Naive thymus-derived CD8-positive, alpha-beta T cell (primary cell): ENCODE measurements around the gene BPTF. TPM values are rescaled to one million over a fixed set of nuclear protein-coding genes. Genes with fewer than 3 reads are reported as not detected.
"Not testable (repeated sequence)": the region's sequence is repeated elsewhere in the genome, so short reads cannot be mapped to it uniquely, and the experiment has no call there.

Source experiments
- ATAC-seq, 2 donors: fragments of 150-1000 bp; cut with Tn5 transposase in 1 of 2; sonication (Bioruptor Pico), chemical (Tn5 transposase) in 1 of 2; 1 replicate in 1 of 2; 2 replicates in 1 of 2; pipeline ENCODE4 v1.10.0; 2021; ENCODE audit warnings: mild to moderate bottlenecking in 2 of 2, moderate library complexity in 2 of 2
- POLR2A ChIA-PET: fragments of 350-600 bp; sonication (Branson Sonifier 250); formaldehyde crosslinking; loops from one replicate; lab custom pipeline; 2021; ENCODE audit warnings: antibody characterized with exemption; lab: Charles Lee
- DNase-seq, 10 donors: peaks; one replicate each; pipeline versions ENCODE4 v3.0.0 to v3.0.0-alpha.2; 2020 to 2022
- H3K27ac Mint-ChIP-seq, 10 donors: one replicate each; pipeline ENCODE4 v1.8.0; 2020 to 2022; ENCODE audit warnings: mild to moderate bottlenecking in 10 of 10, mixed read lengths in 10 of 10, moderate library complexity in 4 of 10, inconsistent platforms in 1 of 10
- H3K27me3 Mint-ChIP-seq, 5 donors: one replicate each; pipeline ENCODE4 v1.8.0; 2021 to 2022; ENCODE audit warnings: mixed read lengths in 5 of 5
- H3K36me3 Mint-ChIP-seq, 3 donors: one replicate each; pipeline ENCODE4 v1.8.0; 2020 to 2022; ENCODE audit warnings: mixed read lengths in 3 of 3, mild to moderate bottlenecking in 2 of 3, inconsistent platforms in 1 of 3
- H3K4me1 Mint-ChIP-seq, 4 donors: one replicate each; pipeline ENCODE4 v1.8.0; 2021 to 2022; ENCODE audit warnings: mixed read lengths in 4 of 4
- H3K4me3 Mint-ChIP-seq, 10 donors: one replicate each; pipeline ENCODE4 v1.8.0; 2020 to 2022; ENCODE audit warnings: mild to moderate bottlenecking in 10 of 10, mixed read lengths in 10 of 10, moderate library complexity in 6 of 10, inconsistent platforms in 1 of 10
- H3K9me3 Mint-ChIP-seq, 9 donors: one replicate each; pipeline ENCODE4 v1.8.0; 2020 to 2022; ENCODE audit warnings: mixed read lengths in 9 of 9, mild to moderate bottlenecking in 3 of 9, inconsistent platforms in 1 of 9, moderate library complexity in 1 of 9
- polyA plus RNA-seq, 3 donors: library from polyadenylated mRNA; unstranded; fragments of 300-500 nt; fragmentation: Illumina TruSeq; gene quantifications; one replicate each; pipeline ENCODE4 v1.2.3, GENCODE V29; 2021
- total RNA-seq, 8 experiments: library from RNA in 2 of 8; stranded (reverse) in 2 of 8; gene quantifications; one replicate each; pipeline ENCODE4 v1.2.3 and lab custom pipeline; 2021 to 2026

The BPTF gene
- total and polyA plus RNA-seq, 5 experiments from 2014 or later, result 9.9 to 194 (median 18.8) TPM

DNA sequence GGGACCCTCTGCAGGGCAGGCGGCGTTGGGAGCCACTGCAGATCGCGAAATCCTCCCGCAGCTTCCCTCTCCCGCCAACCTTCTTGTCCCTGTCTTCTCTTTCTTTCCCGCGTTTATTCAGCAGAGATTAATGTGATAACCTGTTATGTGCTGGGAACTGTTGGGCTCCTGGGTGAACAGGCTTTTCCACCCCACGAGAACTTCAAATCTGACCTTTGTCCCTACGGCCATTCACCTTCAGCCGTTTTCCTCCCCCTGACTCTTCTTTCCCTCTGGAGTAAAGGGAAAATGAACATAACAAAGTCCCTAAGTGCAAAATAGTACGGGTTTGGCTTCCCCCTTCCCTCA lies 195.1 kb downstream of the BPTF start:
- peak overlapping the region; percentile 77 to 95 (median 87) for H3K4me3 Mint-ChIP-seq
- H3K27ac Mint-ChIP-seq, result peak overlapping the region; percentile 85 to 100 (median 89)
- ATAC-seq (no peak), DNase-seq (no peak)
- peaks cover 14 to 24% (median 17%) of the 10 kb centered on the region in 4 donors for H3K4me1 Mint-ChIP-seq
- H3K27me3 Mint-ChIP-seq, result peaks cover 0 to 3% (median 0%) of the 10 kb centered on the region in 5 donors
- H3K9me3 Mint-ChIP-seq, result peaks cover 0 to 5% (median 0%) of the 10 kb centered on the region in 9 donors
- H3K36me3 Mint-ChIP-seq, result peaks cover 0 to 3% (median 2%) of the 10 kb centered on the region in 3 donors
- POLR2A ChIA-PET, result interaction anchor here (0.5 to 2.7 kb wide), 10 partner anchors 10 to 272 kb away, joined by 3 to 13 read pairs (median 4); partner anchors contain the start of genes C17orf58 and KPNA2

DNA sequence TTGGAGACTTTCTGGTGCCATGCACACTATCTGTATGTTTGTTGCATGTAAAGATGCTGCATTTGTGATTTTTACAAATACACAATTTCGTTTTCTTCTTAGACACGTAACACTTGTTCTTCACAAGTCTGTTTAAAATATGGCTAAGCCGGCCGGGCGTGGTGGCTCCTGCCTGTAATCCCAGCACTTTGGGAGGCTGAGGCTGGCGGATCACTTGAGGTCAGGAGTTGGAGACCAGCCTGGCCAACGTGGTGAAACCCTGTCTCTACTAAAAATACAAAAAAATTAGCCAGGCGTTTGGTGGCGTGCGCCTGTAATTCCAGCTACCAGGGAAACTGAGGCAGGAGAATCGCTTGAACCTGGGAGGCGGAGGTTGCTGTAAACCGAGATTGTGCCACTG lies 195.5 kb downstream of the BPTF start:
- POLR2A ChIA-PET, result interaction anchor here (0.5 to 2.7 kb wide), 6 partner anchors 9 to 272 kb away, joined by 3 to 13 read pairs (median 4); partner anchors contain the start of gene C17orf58
- DNase-seq, result peak in 1 of 10 donors; percentile 19
- H3K9me3 Mint-ChIP-seq, H3K27me3 Mint-ChIP-seq, ATAC-seq, H3K36me3 Mint-ChIP-seq: not testable (repeated sequence)
- H3K4me1 Mint-ChIP-seq, result peaks cover 14 to 24% (median 16%) of the 10 kb centered on the region in 4 donors
- peak overlapping the region; percentile 77 to 95 (median 87) for H3K4me3 Mint-ChIP-seq
- peak overlapping the region; percentile 85 to 100 (median 89) for H3K27ac Mint-ChIP-seq

DNA sequence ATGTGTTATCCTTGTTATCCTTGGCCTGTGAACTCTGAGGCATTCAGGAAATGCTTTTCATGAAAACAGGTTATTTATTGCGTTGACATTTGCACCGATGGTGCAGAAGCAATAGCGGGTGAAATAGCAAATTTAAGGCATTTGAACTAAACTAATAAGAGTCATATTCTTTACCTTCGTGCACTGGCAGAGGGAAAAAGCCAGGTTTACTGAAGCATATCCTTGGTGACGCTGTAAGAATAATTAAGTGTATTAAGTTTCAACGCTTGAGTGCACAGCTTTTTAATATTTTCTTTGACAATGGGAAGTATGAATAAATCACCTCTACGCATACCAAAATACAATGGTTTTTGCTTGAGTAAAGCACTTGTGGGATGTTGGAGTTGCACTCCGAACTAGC lies 196.7 kb downstream of the BPTF start:
- Mint-ChIP-seq H3K4me3 (peak overlapping the region in 5 of 10 donors; percentile 1 to 62 (median 52)), H3K27ac (peak overlapping the region in 2 of 10 donors; percentile 6 to 59), H3K4me1 (peaks cover 14 to 21% (median 16%) of the 10 kb centered on the region in 4 donors), H3K36me3 (peaks cover 0 to 3% (median 2%) of the 10 kb centered on the region in 3 donors), H3K9me3 (peaks cover 0 to 5% (median 0%) of the 10 kb centered on the region in 9 donors), H3K27me3 (peaks cover 0 to 3% (median 0%) of the 10 kb centered on the region in 5 donors)
- POLR2A ChIA-PET, result interaction anchor here (0.5 kb wide), 1 partner anchor 15 kb away, joined by 3 read pairs; no protein-coding TSS in a partner anchor
- DNase-seq (no peak), ATAC-seq (no peak)

DNA sequence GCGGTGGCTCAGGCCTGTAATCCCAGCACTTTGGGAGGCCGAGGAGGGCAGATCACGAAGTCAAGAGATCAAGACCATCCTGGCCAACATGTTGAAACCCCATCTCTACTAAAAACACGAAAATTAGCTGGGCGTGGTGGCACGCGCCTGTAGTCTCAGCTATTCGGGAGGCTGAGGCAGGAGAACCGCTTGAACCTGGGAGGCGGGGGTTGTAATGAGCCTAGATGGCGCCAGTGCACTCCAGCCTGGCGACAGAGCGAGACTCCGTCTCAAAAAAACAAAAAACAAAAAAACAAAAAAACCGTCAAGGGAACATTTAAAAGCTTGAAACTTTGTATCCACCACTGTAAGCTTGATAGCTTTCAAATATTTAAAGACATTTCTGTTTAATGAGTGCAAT lies 197.2 kb downstream of the BPTF start:
- not testable (repeated sequence) for H3K27ac Mint-ChIP-seq, ATAC-seq, H3K4me3 Mint-ChIP-seq, H3K9me3 Mint-ChIP-seq, H3K27me3 Mint-ChIP-seq, DNase-seq, H3K36me3 Mint-ChIP-seq
- H3K4me1 Mint-ChIP-seq, result peaks cover 13 to 20% (median 15%) of the 10 kb centered on the region in 4 donors
- POLR2A ChIA-PET, result interaction anchor here (0.6 kb wide), 1 partner anchor 1733 kb away, joined by 6 read pairs; no protein-coding TSS in a partner anchor

DNA sequence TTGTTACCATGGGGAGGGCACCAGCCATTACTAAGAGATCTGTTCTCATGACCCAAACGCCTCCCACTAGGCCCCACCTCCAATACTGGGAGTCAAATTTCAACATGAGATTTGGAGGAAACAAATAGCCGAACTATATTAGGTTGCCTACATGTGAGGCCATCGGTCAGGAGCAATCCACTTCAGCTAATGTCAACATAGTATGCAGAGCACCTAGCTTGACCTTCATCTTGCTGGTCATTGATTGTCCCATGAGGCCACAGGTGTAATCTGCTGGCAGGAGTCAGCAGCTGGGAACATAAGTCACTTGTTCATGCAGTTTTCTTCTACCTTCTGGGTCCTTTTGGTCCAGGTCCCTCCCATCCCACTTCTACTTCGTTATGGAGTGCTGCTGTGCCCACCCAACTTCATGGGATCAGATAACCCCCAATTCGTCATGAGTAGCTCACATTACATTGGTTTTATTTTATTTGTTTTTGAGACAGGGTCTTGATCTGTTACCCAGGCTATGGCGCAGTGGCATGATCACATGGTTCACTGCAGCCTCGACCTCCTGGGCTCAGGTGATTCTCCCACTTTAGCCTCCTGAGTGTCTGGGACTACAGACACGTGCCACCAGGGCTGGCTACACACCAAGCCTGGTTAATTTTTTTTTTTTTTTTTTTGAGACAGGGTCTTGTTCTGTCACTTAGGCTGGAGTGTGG lies 204.4 kb downstream of the BPTF start:
- POLR2A ChIA-PET, result interaction anchor here (0.7 kb wide), 1 partner anchor 9 kb away, joined by 3 read pairs; no protein-coding TSS in a partner anchor
- Mint-ChIP-seq H3K4me3 (no peak overlapping the region), H3K36me3 (no peaks in the 10 kb centered on the region), H3K9me3 (no peaks in the 10 kb centered on the region), H3K4me1 (no peaks in the 10 kb centered on the region), H3K27me3 (no peaks in the 10 kb centered on the region), H3K27ac (no peak overlapping the region)
- ATAC-seq, result no peak
- DNase-seq, result no peak

Other genes with a start within 250 kb of the BPTF start
- 10 to 100 TPM; 73.7 to 82.7 TPM for gene NOL11, start 107.6 kb upstream of the BPTF start, total RNA-seq
- 10 to 100 TPM; 14.2 to 34.8 (median 25.5) TPM for gene NOL11, start 107.6 kb upstream of the BPTF start, polyA plus RNA-seq
- under 1 TPM; 0.29 to 0.30 TPM for gene C17orf58, start 171.0 kb downstream of the BPTF start, total RNA-seq
- 1 to 10 TPM in 1 of 3 donors, under 1 TPM in 1, not detected in 1; 0.61 to 1.0 TPM for gene C17orf58, start 171.0 kb downstream of the BPTF start, polyA plus RNA-seq
- gene KPNA2, start 210.2 kb downstream of the BPTF start, total RNA-seq, result 10 to 100 TPM in 1 of 2 experiments, 1 to 10 TPM in 1; 8.9 to 10.2 TPM
- gene KPNA2, start 210.2 kb downstream of the BPTF start, polyA plus RNA-seq, result 10 to 100 TPM; 13.7 to 17.0 (median 15.9) TPM